ENCODE measurements around the gene CDK13. TPM values are rescaled to one million over a fixed set of nuclear protein-coding genes. Genes with fewer than 3 reads are reported as not detected.

Gene CDK13
- total RNA-seq, 1 experiment from 2014 or later = 52.2 TPM

GRCh38 chr7:39987641-39988347 is 37.7 kb downstream of the CDK13 start:
- Histone ChIP-seq H3K14ac (ENCODE audit: insufficient read depth, low read length) (no peak overlapping the region), H2AK5ac (ENCODE audit: insufficient read length, low read length) (no peak overlapping the region), H2BK15ac (ENCODE audit: low read depth, low read length) (no peak overlapping the region), H3K56ac (ENCODE audit: insufficient read length, low read depth, low read length) (no peak overlapping the region), H2AFZ (ENCODE audit: low read length) (no peak overlapping the region), H3K27ac (ENCODE audit: insufficient read length, low read depth, low read length) (no peak overlapping the region), H2BK120ac (ENCODE audit: low read depth, low read length, poor library complexity, severe bottlenecking) (no peak overlapping the region), H3K18ac (ENCODE audit: insufficient read length, low read depth, low read length) (no peak overlapping the region), H3K4me2 (ENCODE audit: insufficient read depth, insufficient read length, low read length) (no peak overlapping the region), H3K27me3 (ENCODE audit: insufficient read depth, low read length) (no peaks in the 10 kb centered on the region), H3K9ac (ENCODE audit: extremely low read depth, insufficient read length, low read length) (no peak overlapping the region), H4K8ac (replicated peaks; ENCODE audit: insufficient read length, low read depth, low read length) (no peak overlapping the region), H2BK5ac (ENCODE audit: insufficient read length, low read length) (no peak overlapping the region), H3K79me2 (ENCODE audit: insufficient read depth, low read length) (peaks cover 5% of the 10 kb centered on the region; the same call in 1 of the 2 replicates), H3T11ph (ENCODE audit: low read length) (no peak overlapping the region), H3K4ac (ENCODE audit: low read depth, low read length) (no peak overlapping the region), H4K20me1 (ENCODE audit: control insufficient read depth, insufficient read depth, insufficient read length) (no peaks in the 10 kb centered on the region), H4K5ac (ENCODE audit: insufficient read length, low read depth, low read length) (no peak overlapping the region), H2BK20ac (ENCODE audit: low read depth, low read length, poor library complexity, severe bottlenecking) (no peak overlapping the region), H3K4me1 (ENCODE audit: insufficient read depth, low read length) (no peaks in the 10 kb centered on the region), H3K23me2 (ENCODE audit: insufficient read length, low read depth, low read length, poor library complexity, severe bottlenecking) (no peaks in the 10 kb centered on the region), H3K23ac (ENCODE audit: insufficient read length, low read depth, low read length) (no peak overlapping the region), H3K9me3 (ENCODE audit: control insufficient read depth, low read depth, low read length) (no peaks in the 10 kb centered on the region), H4K91ac (ENCODE audit: insufficient read length, low read depth, low read length) (no peak overlapping the region), H2BK12ac (ENCODE audit: insufficient read length, low read depth, low read length) (no peak overlapping the region), H3K79me1 (ENCODE audit: insufficient read depth, low read depth, low read length, poor library complexity, severe bottlenecking) (no peaks in the 10 kb centered on the region)
- Mint-ChIP-seq H3K36me3 (ENCODE audit: insufficient read depth in 1 of 3, low read depth in 3 of 3) (peaks cover 10 to 26% (median 11%) of the 10 kb centered on the region in 3 experiments; a peak in 6 of 7 replicates), H3K27me3 (ENCODE audit: low read depth) (no peaks in the 10 kb centered on the region), H3K4me1 (peaks cover 18% of the 10 kb centered on the region in 2 experiments), H3K4me3 (no peak overlapping the region), H3K9me3 (no peaks in the 10 kb centered on the region), H3K27ac (peak overlapping the region; percentile 77 to 87 (median 82))
- no peak for DNase-seq
- WGBS (ENCODE audit: extremely low coverage, insufficient read length, low lambda C conversion rate) = no CpG with 5 or more reads among the region's 9 CpGs
- no peak for TF ChIP-seq CTCF (conservative IDR thresholded peaks at IDR 0.05)
